Activated CD8-positive, alpha-beta memory T cell treated with anti-CD3 and anti-CD28 coated beads, Interleukin-2, amount 10 ng/mL, durations not matched to agents 7 days and 5 days (primary cell): Measurements from ENCODE around the gene FNDC10. TPM values are rescaled to one million over a fixed set of nuclear protein-coding genes. Genes with fewer than 3 reads are reported as not detected.

Experiments used
- total RNA-seq, 2 experiments: library from RNA; stranded (reverse); gene quantifications; one replicate each; pipeline ENCODE4 v1.2.3, GENCODE V29; 2021

Gene FNDC10
- total RNA-seq, 2 experiments from 2014 or later, result 3.1 to 4.4 TPM

Other genes with a start within 250 kb of the FNDC10 start
- gene MXRA8, start 241.6 kb downstream of the FNDC10 start, total RNA-seq, result under 1 TPM in 1 of 2 experiments, not detected in 1; 0.61 TPM
- gene AURKAIP1, start 224.9 kb downstream of the FNDC10 start, total RNA-seq, result 100 to 1,000 TPM; 139 to 141 TPM
- 100 to 1,000 TPM; 120 to 124 TPM for gene CCNL2, start 200.8 kb downstream of the FNDC10 start, total RNA-seq
- gene MRPL20, start 192.8 kb downstream of the FNDC10 start, total RNA-seq, result 100 to 1,000 TPM in 1 of 2 experiments, 10 to 100 TPM in 1; 95.2 to 130 TPM
- not detected for gene ANKRD65, start 178.9 kb downstream of the FNDC10 start, total RNA-seq
- under 1 TPM; 0.20 to 0.28 TPM for gene VWA1, start 164.4 kb downstream of the FNDC10 start, total RNA-seq
- gene ATAD3C, start 150.4 kb downstream of the FNDC10 start, total RNA-seq, result under 1 TPM; 0.38 to 0.87 TPM
- 10 to 100 TPM; 46.5 to 63.3 TPM for gene ATAD3B, start 128.4 kb downstream of the FNDC10 start, total RNA-seq
- gene ATAD3A, start 88.0 kb downstream of the FNDC10 start, total RNA-seq, result 10 to 100 TPM; 45.1 to 58.9 TPM
- gene TMEM240, start 59.5 kb downstream of the FNDC10 start, total RNA-seq, result under 1 TPM; 0.38 to 0.61 TPM
- 100 to 1,000 TPM; 114 to 132 TPM for gene SSU72, start 25.3 kb downstream of the FNDC10 start, total RNA-seq
- 10 to 100 TPM; 40.0 to 48.3 TPM for gene MIB2, start 15.4 kb upstream of the FNDC10 start, total RNA-seq
- 1 to 10 TPM in 1 of 2 experiments, under 1 TPM in 1; 0.79 to 1.2 TPM for gene MMP23B, start 32.0 kb upstream of the FNDC10 start, total RNA-seq
- gene CDK11B, start 58.9 kb upstream of the FNDC10 start, total RNA-seq, result 10 to 100 TPM; 40.5 to 45.9 TPM
- gene SLC35E2B, start 92.7 kb upstream of the FNDC10 start, total RNA-seq, result 10 to 100 TPM; 46.2 to 50.9 TPM
- 100 to 1,000 TPM in 1 of 2 experiments, 10 to 100 TPM in 1; 80.5 to 100 TPM for gene CDK11A, start 124.2 kb upstream of the FNDC10 start, total RNA-seq
- gene NADK, start 178.3 kb upstream of the FNDC10 start, total RNA-seq, result 100 to 1,000 TPM in 1 of 2 experiments, 10 to 100 TPM in 1; 97.9 to 100 TPM